H1 (cell line): ENCODE results near the gene PLG. TPM values are rescaled to one million over a fixed set of nuclear protein-coding genes. Genes with fewer than 3 reads are reported as not detected.

ENCODE experiments used
- CTCF ChIA-PET: fragments of 300-600 bp; sonication (Branson Sonifier 250); formaldehyde crosslinking; loops from one replicate; lab custom pipeline; 2021; ENCODE audit not compliant: partially characterized antibody; lab: Charles Lee
- POLR2A ChIA-PET: fragments of 300-600 bp; sonication (Branson Sonifier 250); formaldehyde crosslinking; loops from one replicate; lab custom pipeline; 2021; ENCODE audit warnings: inconsistent platforms; ENCODE audit not compliant: partially characterized antibody; lab: Charles Lee
- DNase-seq, 2 experiments: peaks; one replicate each; pipeline versions ENCODE4 v3.0.0 to v3.0.0-alpha.2; 2010 to 2022; ENCODE audit warnings: low spot score in 2 of 2, low read depth in 1 of 2, mixed read lengths in 1 of 2
- FAIRE-seq: peaks from 2 replicates; lab custom pipeline; 2011; peaks lifted over from hg19 to GRCh38; lab: Jason Lieb, UNC
- H2AFZ ChIP-seq: 2 replicates; pipeline ENCODE4 v1.8.1; 2012; ENCODE audit warnings: low read length, inconsistent platforms
- H2AK5ac ChIP-seq: 2 replicates; pipeline ENCODE4 v1.6.1; 2013; ENCODE audit warnings: low read depth, low read length
- H2BK120ac ChIP-seq: replicated peaks from 2 replicates; pipeline ENCODE3; 2013; ENCODE audit warnings: low read depth, low read length, inconsistent platforms
- H2BK12ac ChIP-seq: 2 replicates; pipeline ENCODE4 v1.6.1; 2013; ENCODE audit warnings: low read depth, low read length
- H2BK15ac ChIP-seq: 2 replicates; pipeline ENCODE4 v1.6.1; 2013; ENCODE audit warnings: low read length
- H2BK20ac ChIP-seq: 2 replicates; pipeline ENCODE4 v1.6.1; 2013; ENCODE audit warnings: low read length
- H2BK5ac ChIP-seq: 2 replicates; pipeline ENCODE4 v1.6.1; 2013; ENCODE audit warnings: low read depth, low read length
- H3K14ac ChIP-seq: 2 replicates; pipeline ENCODE4 v1.6.1; 2013; ENCODE audit warnings: inconsistent platforms; ENCODE audit not compliant: insufficient read length
- H3K18ac ChIP-seq: 2 replicates; pipeline ENCODE4 v1.6.1; 2013; ENCODE audit warnings: low read length; ENCODE audit errors: extremely low read depth
- H3K23ac ChIP-seq: 2 replicates; pipeline ENCODE4 v1.6.1; 2013; ENCODE audit warnings: inconsistent platforms; ENCODE audit not compliant: insufficient read length
- H3K23me2 ChIP-seq: 2 replicates; pipeline ENCODE4 v1.6.1; 2013; ENCODE audit warnings: low read depth, low read length
- H3K27ac ChIP-seq: 2 replicates; pipeline ENCODE4 v1.6.1; 2011; ENCODE audit warnings: low read depth, low read length, inconsistent platforms
- H3K27me3 ChIP-seq, 4 experiments: replicated peaks in 1 of 4; 1 replicate in 1 of 4; 2 replicates in 3 of 4; pipeline versions ENCODE4 v1.6.1 to v1.8.1; 2011 to 2013; ENCODE audit warnings: low read length in 3 of 4, mild to moderate bottlenecking in 3 of 4, inconsistent platforms in 2 of 4, mixed read lengths in 2 of 4, moderate library complexity in 1 of 4; ENCODE audit not compliant: control insufficient read depth in 3 of 4, insufficient read depth in 3 of 4; ENCODE audit errors: extremely low read depth in 1 of 4
- H3K36me3 ChIP-seq, 4 experiments: 2 replicates each; pipeline versions ENCODE4 v1.6.1 to v1.8.1; 2011 to 2013; ENCODE audit warnings: mild to moderate bottlenecking in 4 of 4, low read length in 3 of 4, moderate library complexity in 2 of 4, control low read depth in 1 of 4, inconsistent platforms in 1 of 4; ENCODE audit not compliant: insufficient read depth in 4 of 4, control insufficient read depth in 2 of 4
- H3K4ac ChIP-seq: replicated peaks from 2 replicates; pipeline ENCODE3; 2013; ENCODE audit warnings: low read length, low read depth, mixed read lengths, inconsistent platforms; ENCODE audit not compliant: insufficient read length
- H3K4me1 ChIP-seq, 4 experiments: replicated peaks in 1 of 4; 1 replicate in 1 of 4; 2 replicates in 3 of 4; pipeline versions ENCODE4 v1.6.1 to v1.8.1; 2011 to 2013; ENCODE audit warnings: low read length in 3 of 4, inconsistent platforms in 2 of 4, mixed read lengths in 1 of 4; ENCODE audit not compliant: insufficient read depth in 4 of 4, control insufficient read depth in 3 of 4
- H3K4me2 ChIP-seq, 2 experiments: 2 replicates each; pipeline versions ENCODE4 v1.6.1 to v1.8.1; 2011 to 2013; ENCODE audit warnings: low read depth in 2 of 2, low read length in 2 of 2, control low read depth in 1 of 2, inconsistent platforms in 1 of 2, mild to moderate bottlenecking in 1 of 2; ENCODE audit not compliant: insufficient read depth in 1 of 2
- H3K4me3 ChIP-seq, 4 experiments: fragments of 200-600, 300-600 bp in 1 of 4; sonication (generic), shearing (Covaris generic), sonication (Bioruptor Twin) in 1 of 4; 2 replicates each; pipeline versions ENCODE4 v1.5.1 to v1.8.1; 2011 to 2016; ENCODE audit warnings: low read length in 4 of 4, low read depth in 3 of 4, control low read depth in 2 of 4, inconsistent platforms in 2 of 4, mild to moderate bottlenecking in 2 of 4, mixed read lengths in 1 of 4, moderate library complexity in 1 of 4; ENCODE audit not compliant: insufficient read depth in 2 of 4; ENCODE audit errors: extremely low read depth in 1 of 4
- H3K56ac ChIP-seq: replicated peaks from 2 replicates; pipeline ENCODE3; 2013; ENCODE audit warnings: low read depth, mild to moderate bottlenecking, mixed read lengths, low read length, inconsistent platforms; ENCODE audit not compliant: insufficient read length
- H3K79me1 ChIP-seq: 2 replicates; pipeline ENCODE4 v1.6.1; 2013; ENCODE audit warnings: low read depth, low read length, control low read depth
- H3K79me2 ChIP-seq, 2 experiments: 2 replicates each; pipeline versions ENCODE4 v1.6.1 to v1.8.1; 2012 to 2013; ENCODE audit warnings: low read length in 2 of 2, mild to moderate bottlenecking in 2 of 2, inconsistent platforms in 1 of 2; ENCODE audit not compliant: insufficient read depth in 2 of 2, control insufficient read depth in 1 of 2
- H3K9ac ChIP-seq, 4 experiments: replicated peaks in 1 of 4; 1 replicate in 1 of 4; 2 replicates in 3 of 4; pipeline versions ENCODE4 v1.6.1 to v1.8.1; 2011 to 2013; ENCODE audit warnings: low read depth in 3 of 4, low read length in 3 of 4, control low read depth in 2 of 4, mild to moderate bottlenecking in 2 of 4, moderate library complexity in 2 of 4, inconsistent platforms in 1 of 4; ENCODE audit errors: extremely low read depth in 1 of 4
- H3K9me3 ChIP-seq, 2 experiments: 2 replicates each; pipeline versions ENCODE4 v1.6.1 to v1.8.1; 2012 to 2013; ENCODE audit warnings: mild to moderate bottlenecking in 2 of 2, moderate library complexity in 2 of 2, control low read depth in 1 of 2, inconsistent platforms in 1 of 2, low read depth in 1 of 2, low read length in 1 of 2, mixed read lengths in 1 of 2; ENCODE audit not compliant: insufficient read depth in 2 of 2
- H4K20me1 ChIP-seq, 2 experiments: replicated peaks in 1 of 2; 2 replicates each; pipeline versions ENCODE3 to v1.8.1; 2011 to 2013; ENCODE audit warnings: inconsistent platforms in 2 of 2, low read length in 2 of 2, mild to moderate bottlenecking in 1 of 2; ENCODE audit not compliant: insufficient read depth in 2 of 2, control insufficient read depth in 1 of 2
- H4K5ac ChIP-seq: 2 replicates; pipeline ENCODE4 v1.6.1; 2013; ENCODE audit warnings: low read length, low read depth, mixed read lengths, inconsistent platforms; ENCODE audit not compliant: insufficient read length
- H4K8ac ChIP-seq: 2 replicates; pipeline ENCODE4 v1.8.0; 2013; ENCODE audit warnings: mild to moderate bottlenecking, moderate library complexity, low read length, inconsistent platforms; ENCODE audit not compliant: insufficient read depth; ENCODE audit errors: extremely low read depth
- H4K91ac ChIP-seq: replicated peaks from 2 replicates; pipeline ENCODE3; 2013; ENCODE audit warnings: low read length, mixed read lengths, inconsistent platforms; ENCODE audit not compliant: insufficient read length
- BCL11A ChIP-seq, 2 experiments: IDR thresholded peaks; one replicate each; pipeline ENCODE4 v1.6.1; 2011; ENCODE audit warnings: low read depth in 2 of 2, low read length in 2 of 2, mild to moderate bottlenecking in 2 of 2
- CBX5 ChIP-seq: fragments of 300-800, 300-1000 bp; sonication (generic); IDR thresholded peaks from 2 replicates; pipeline ENCODE4 v1.7.1; 2016; ENCODE audit warnings: antibody characterized with exemption, low read length, low read depth
- CBX8 ChIP-seq: fragments of 300-800, 300-1000 bp; sonication (generic); IDR thresholded peaks from 2 replicates; pipeline ENCODE4 v1.7.1; 2016; ENCODE audit warnings: low read depth, low read length, borderline replicate concordance
- CREB1 ChIP-seq: IDR thresholded peaks from 2 replicates; pipeline ENCODE4 v1.6.1; 2012; ENCODE audit warnings: inconsistent platforms
- GTF2F1 ChIP-seq: IDR thresholded peaks from 2 replicates; pipeline ENCODE4 v1.6.1; 2012; ENCODE audit warnings: low read depth, low read length, improper control_type of control experiment, borderline replicate concordance
- HDAC2 ChIP-seq, 2 experiments: fragments of 300-600 bp in 1 of 2; sonication (generic) in 1 of 2; IDR thresholded peaks; 2 replicates each; pipeline ENCODE4 v1.6.1; 2011 to 2012; ENCODE audit warnings: low read depth in 2 of 2, low read length in 2 of 2, mild to moderate bottlenecking in 2 of 2, moderate library complexity in 2 of 2, borderline replicate concordance in 1 of 2, inconsistent platforms in 1 of 2
- NRF1 ChIP-seq: IDR thresholded peaks from 2 replicates; pipeline ENCODE4 v1.6.1; 2011; ENCODE audit warnings: mild to moderate bottlenecking, low read depth, low read length, improper control_type of control experiment
- POLR2A ChIP-seq, 2 experiments: IDR thresholded peaks; 1 replicate in 1 of 2; 2 replicates in 1 of 2; pipeline ENCODE4 v1.6.1; 2011; ENCODE audit warnings: low read depth in 2 of 2, low read length in 2 of 2, mild to moderate bottlenecking in 2 of 2; ENCODE audit errors: control extremely low read depth in 1 of 2
- RXRA ChIP-seq: IDR thresholded peaks from 2 replicates; pipeline ENCODE4 v1.6.1; 2011; ENCODE audit warnings: low read depth, mild to moderate bottlenecking, low read length, moderate library complexity; ENCODE audit not compliant: insufficient read depth
- SAP30 ChIP-seq: fragments of 300-600 bp; sonication (generic); IDR thresholded peaks from 2 replicates; pipeline ENCODE4 v1.7.1; 2012; ENCODE audit warnings: low read length, moderate library complexity, mild to moderate bottlenecking, inconsistent platforms; ENCODE audit not compliant: insufficient read depth, insufficient replicate concordance
- SIN3A ChIP-seq, 2 experiments: IDR thresholded peaks in 1 of 2; conservative IDR thresholded peaks in 1 of 2; 2 replicates each; pipeline ENCODE4 v1.6.1; 2011 to 2012; ENCODE audit warnings: low read length in 2 of 2, improper control_type of control experiment in 1 of 2, low read depth in 1 of 2, mild to moderate bottlenecking in 1 of 2
- SP1 ChIP-seq: IDR thresholded peaks from 2 replicates; pipeline ENCODE4 v1.6.1; 2011; ENCODE audit warnings: low read depth, low read length
- SP4 ChIP-seq: IDR thresholded peaks from 2 replicates; pipeline ENCODE4 v1.6.1; 2012; ENCODE audit warnings: low read length, inconsistent platforms
- TAF7 ChIP-seq: optimal IDR thresholded peaks from 2 replicates; pipeline ENCODE3; 2011; ENCODE audit warnings: low read depth, mild to moderate bottlenecking, inconsistent platforms, low read length, moderate library complexity, borderline replicate concordance
- YY1 ChIP-seq: IDR thresholded peaks from 2 replicates; pipeline ENCODE4 v1.6.1; 2011; ENCODE audit warnings: low read depth, mild to moderate bottlenecking, low read length
- WGBS, 2 experiments: shearing (Covaris generic) in 1 of 2; methylation state at CpG; one replicate each; pipeline versions ENCODE4 v1.1.6 to v1.1.7; 2013 to 2015; ENCODE audit warnings: low lambda C conversion rate in 2 of 2, mixed read lengths in 2 of 2, inconsistent platforms in 1 of 2, low coverage in 1 of 2, missing lambda C conversion rate in 1 of 2; ENCODE audit not compliant: insufficient replicate concordance in 2 of 2, insufficient coverage in 1 of 2, insufficient read length in 1 of 2; ENCODE audit errors: extremely low coverage in 1 of 2, missing lambda C conversion rate in 1 of 2; 5-methylcytosine and 5-hydroxymethylcytosine counted together
- polyA plus RNA-seq, 7 experiments: library from polyadenylated mRNA; depleted of rRNA in 3 of 7; stranded (reverse) in 5 of 7; unstranded in 2 of 7; fragments of >200 nt in 5 of 7; fragments of 200-250 nt in 2 of 7; gene quantifications; 1 replicate in 5 of 7; 2 replicates in 1 of 7; 4 replicates in 1 of 7; pipeline versions ENCODE4 v1.2.1 to v1.2.3, GENCODE V29; 2011 to 2013; ENCODE audit warnings: missing spikeins in 2 of 7, mixed read lengths in 2 of 7
- total RNA-seq: library from RNA; stranded (reverse); fragmentation: NEBNext Ultra II Directional; extraction: Animal tissue kit (Norgen Biotek cat#: 25700); gene quantifications from 2 replicates; pipeline ENCODE4 v1.2.1, GENCODE V29; 2021

The PLG gene
- total and polyA plus RNA-seq, 2 of the 8 experiments (the other 6 are each of a cell fraction or from before 2014, with no cell fraction given): not detected

DNA sequence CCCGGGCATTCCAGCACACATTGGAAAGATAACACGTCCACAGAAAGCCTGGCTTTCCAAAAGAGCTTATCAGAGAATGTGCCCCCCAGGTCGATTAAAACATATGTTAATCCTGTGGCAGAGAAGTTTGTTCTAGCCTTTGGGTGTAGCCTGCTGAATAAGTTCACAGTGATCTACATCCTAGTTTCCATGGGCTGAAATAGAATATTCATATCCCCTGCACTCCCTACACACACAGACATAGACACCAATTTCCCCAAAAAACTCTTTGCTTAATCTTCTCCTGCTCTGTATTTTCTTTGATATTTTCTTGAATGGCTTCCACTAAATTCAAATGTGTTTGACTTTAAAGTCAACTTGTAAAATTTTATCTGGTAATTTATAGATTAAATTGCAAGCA is 39.6 kb upstream of the PLG start:
- H4K8ac ChIP-seq: no peak overlapping the region
- CTCF ChIA-PET: no interaction called here
- no peak overlapping the region for H2BK120ac ChIP-seq
- no peak overlapping the region for H2BK15ac ChIP-seq
- no peak overlapping the region for H3K9ac ChIP-seq
- H4K20me1 ChIP-seq: no peaks in the 10 kb centered on the region
- H3K4me2 ChIP-seq: no peak overlapping the region
- no peak overlapping the region for H2BK20ac ChIP-seq
- H3K14ac ChIP-seq: no peak overlapping the region
- no peak overlapping the region for H3K4me3 ChIP-seq
- no peak for FAIRE-seq
- H3K36me3 ChIP-seq: no peaks in the 10 kb centered on the region
- H2BK5ac ChIP-seq: no peak overlapping the region
- no peaks in the 10 kb centered on the region for H3K79me2 ChIP-seq
- POLR2A ChIA-PET: no interaction called here
- peaks cover 18 to 22% of the 10 kb centered on the region in 2 experiments for H3K9me3 ChIP-seq
- H3K23ac ChIP-seq: no peak overlapping the region
- DNase-seq: no peak
- H3K18ac ChIP-seq: no peak overlapping the region
- no peak overlapping the region for H2BK12ac ChIP-seq
- H4K91ac ChIP-seq: no peak overlapping the region
- no peak overlapping the region for H4K5ac ChIP-seq
- no peak overlapping the region for H2AFZ ChIP-seq
- H3K56ac ChIP-seq: no peak overlapping the region
- WGBS, 2 experiments: 73% methylated on average over 3 of the region's 3 CpGs; no CpG with 5 or more reads in 1 of the 2 experiments
- H3K4ac ChIP-seq: no peak overlapping the region
- no peaks in the 10 kb centered on the region for H3K4me1 ChIP-seq
- no peaks in the 10 kb centered on the region for H3K23me2 ChIP-seq
- H3K27ac ChIP-seq: no peak overlapping the region
- no peaks in the 10 kb centered on the region; a peak in 1 of 7 replicates for H3K27me3 ChIP-seq
- no peak overlapping the region for H2AK5ac ChIP-seq
- H3K79me1 ChIP-seq: no peaks in the 10 kb centered on the region
- no peak for TF ChIP-seq NRF1
- no peak for TF ChIP-seq GTF2F1
- no peak for TF ChIP-seq CREB1
- no peak for TF ChIP-seq TAF7
- no peak for TF ChIP-seq RXRA
- TF ChIP-seq SP1: no peak
- no peak for TF ChIP-seq CBX5
- no peak for TF ChIP-seq SP4
- TF ChIP-seq HDAC2 (IDR thresholded peaks at IDR 0.05; ENCODE audit: borderline replicate concordance in 1 of 2, low read depth in 2 of 2, low read length in 2 of 2): no peak
- TF ChIP-seq POLR2A (IDR thresholded peaks at IDR 0.05; ENCODE audit: control extremely low read depth in 1 of 2, low read depth in 2 of 2, low read length in 2 of 2): no peak
- no peak for TF ChIP-seq CBX8
- TF ChIP-seq SAP30: no peak
- TF ChIP-seq SIN3A (conservative IDR thresholded peaks at IDR 0.05 in 1 of 2, IDR thresholded peaks at IDR 0.05 in 1 of 2; ENCODE audit: low read depth in 1 of 2, low read length in 2 of 2): no peak
- no peak for TF ChIP-seq BCL11A (IDR thresholded peaks at IDR 0.05; ENCODE audit: low read depth in 2 of 2, low read length in 2 of 2)
- TF ChIP-seq YY1: no peak
